GM12891 (cell line): Measurements from ENCODE around the gene BCL2.

Experiments
- POLR2A ChIP-seq: IDR thresholded peaks from 2 replicates; pipeline ENCODE4 v1.6.1; 2011; ENCODE audit warnings: low read depth, low read length, control low read depth
- POLR2AphosphoS5 ChIP-seq: IDR thresholded peaks from 2 replicates; pipeline ENCODE4 v1.6.1; 2011; ENCODE audit warnings: low read depth, low read length, control low read depth
- TAF1 ChIP-seq: IDR thresholded peaks from 2 replicates; pipeline ENCODE4 v1.6.1; 2011; ENCODE audit warnings: low read depth, low read length, control low read depth

DNA sequence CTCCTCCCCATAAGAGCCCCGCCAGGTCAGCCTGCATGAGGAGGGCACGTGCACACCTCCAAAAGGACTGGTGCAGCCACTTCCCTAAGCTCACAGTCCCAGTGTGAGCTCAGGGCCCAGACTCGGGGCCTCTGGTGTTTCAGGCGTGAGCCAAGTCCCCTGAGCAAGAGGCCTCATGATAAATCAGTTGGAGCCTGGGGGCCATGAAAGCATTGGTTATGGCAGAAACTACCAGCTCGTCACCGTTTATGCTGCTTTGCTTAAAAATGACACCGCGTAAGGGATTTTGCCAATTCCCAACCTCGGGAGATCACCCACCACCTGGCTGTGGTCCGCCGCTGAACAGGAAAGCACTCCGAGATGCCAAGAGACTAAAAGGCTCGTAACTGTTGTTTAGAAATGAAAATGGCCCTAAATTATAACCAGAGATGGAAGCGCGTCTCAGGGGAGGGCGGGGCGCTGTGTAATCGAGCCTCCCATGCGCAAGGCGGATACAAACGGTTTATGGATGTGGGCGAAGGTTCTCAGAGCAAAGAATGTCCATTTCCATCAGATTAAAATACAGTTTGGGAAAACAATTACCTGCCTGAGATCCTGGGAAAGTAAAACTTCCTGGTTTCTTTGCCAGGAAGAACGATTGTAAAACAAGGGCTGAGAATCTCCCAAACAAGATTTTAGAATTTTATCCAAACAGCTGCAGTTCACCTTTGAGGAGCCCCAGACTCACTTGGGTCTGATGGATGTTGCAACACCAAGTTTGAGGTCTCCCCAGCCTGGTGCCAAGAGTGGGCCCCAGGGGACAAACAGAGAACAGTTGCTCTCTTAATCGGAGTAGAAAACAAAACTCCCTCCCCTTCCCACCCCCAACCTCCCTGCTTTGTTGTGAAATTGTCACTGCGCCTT is 141.4 kb downstream of the BCL2 start:
- TF ChIP-seq POLR2A: no peak
- TF ChIP-seq POLR2AphosphoS5: no peak
- no peak for TF ChIP-seq TAF1
